SKM-1 treated with dmso at 0.1 percent for 144 hours (cell line): ENCODE results near the gene KREMEN2.

Source experiments
- DNase-seq: peaks from one replicate; lab custom pipeline; 2025; ENCODE audit not compliant: unreplicated experiment; lab: John Stamatoyannopoulos, UW

KREMEN2 gene

GRCh38 chr16:2963074-2963722, 877 bp upstream of the KREMEN2 start:
- no peak for DNase-seq

- peak; percentile 84 for DNase-seq
Measured at GRCh38 chr16:2964475-2965336, 631 bp downstream of the KREMEN2 start.

- DNase-seq = no peak
Measured at GRCh38 chr16:2966043-2966807, 2.1 kb downstream of the KREMEN2 start.

GRCh38 chr16:2966808-2967191, 2.7 kb downstream of the KREMEN2 start:
- no peak for DNase-seq

GRCh38 chr16:2967211-2967631, 3.1 kb downstream of the KREMEN2 start:
- DNase-seq = no peak

- no peak for DNase-seq
Measured at GRCh38 chr16:2967721-2968161, 3.7 kb downstream of the KREMEN2 start.

- DNase-seq = no peak
Measured at GRCh38 chr16:2968368-2968737, 4.3 kb downstream of the KREMEN2 start.

- peak; percentile 79 for DNase-seq
Measured at GRCh38 chr16:2968738-2969544, 4.9 kb downstream of the KREMEN2 start, which contains the start of gene PAQR4. Gene PAQR4 (plus strand): TSS chr16:2969348. CDS start chr16:2969675, 327 bp downstream.

- peak; percentile 59 for DNase-seq
Measured at GRCh38 chr16:2969545-2970521, 5.8 kb downstream of the KREMEN2 start.

- DNase-seq = no peak
Measured at GRCh38 chr16:2970563-2970962, 6.5 kb downstream of the KREMEN2 start.

- DNase-seq = no peak
Measured at GRCh38 chr16:2971134-2971984, 7.3 kb downstream of the KREMEN2 start.

- DNase-seq = no peak
Measured at GRCh38 chr16:2971985-2972784, 8.1 kb downstream of the KREMEN2 start.

- DNase-seq = no peak
Measured at GRCh38 chr16:2973093-2973492, 9.0 kb downstream of the KREMEN2 start.

GRCh38 chr16:2973605-2974318, 9.7 kb downstream of the KREMEN2 start:
- DNase-seq = no peak

GRCh38 chr16:2974319-2975056, 10.4 kb downstream of the KREMEN2 start:
- no peak for DNase-seq

GRCh38 chr16:2975161-2975795, 11.2 kb downstream of the KREMEN2 start:
- DNase-seq = no peak
